Erythroblast (primary cell): ENCODE measurements around the gene GOLM1.

Source experiments
- GATA1 ChIP-seq: IDR thresholded peaks from 2 replicates; pipeline ENCODE4 v1.6.1; 2011; ENCODE audit warnings: low read depth, mild to moderate bottlenecking, control low read depth, low read length, moderate library complexity
- POLR2A ChIP-seq: IDR thresholded peaks from 2 replicates; pipeline ENCODE4 v1.6.1; 2011; ENCODE audit warnings: mild to moderate bottlenecking, low read length

GRCh38 chr9:86126998-86127972, 27.9 kb upstream of the GOLM1 start:
- peak; percentile 14 for TF ChIP-seq POLR2A
- peak; percentile 62 for TF ChIP-seq GATA1
